ENCODE data around the gene CBX7. TPM values are rescaled to one million over a fixed set of nuclear protein-coding genes. Genes with fewer than 3 reads are reported as not detected.

The CBX7 gene
- total RNA-seq, 120 experiments from 2014 or later = 112 to 229 (median 170) TPM

Other genes starting within 250 kb of the CBX7 start
- 1 to 10 TPM in 27 of 120 experiments, under 1 TPM in 31, not detected in 62; 0.39 to 3.3 (median 0.93) TPM for gene APOBEC3A, start 195.1 kb downstream of the CBX7 start, total RNA-seq
- 1 to 10 TPM in 2 of 120 experiments, under 1 TPM in 23, not detected in 95; 0.34 to 1.5 (median 0.54) TPM for gene APOBEC3B, start 170.3 kb downstream of the CBX7 start, total RNA-seq
- gene APOBEC3C, start 138.4 kb downstream of the CBX7 start, total RNA-seq = 1 to 10 TPM in 117 of 120 experiments, under 1 TPM in 3; 0.43 to 5.9 (median 2.2) TPM
- 1 to 10 TPM in 43 of 120 experiments, under 1 TPM in 63, not detected in 14; 0.22 to 3.1 (median 0.89) TPM for gene APOBEC3D, start 131.6 kb downstream of the CBX7 start, total RNA-seq
- 1 to 10 TPM in 111 of 120 experiments, under 1 TPM in 9; 0.43 to 9.0 (median 2.6) TPM for gene APOBEC3F, start 111.8 kb downstream of the CBX7 start, total RNA-seq
- 1 to 10 TPM in 115 of 120 experiments, under 1 TPM in 5; 0.60 to 7.1 (median 2.7) TPM for gene APOBEC3G, start 75.4 kb downstream of the CBX7 start, total RNA-seq
- gene APOBEC3H, start 55.4 kb downstream of the CBX7 start, total RNA-seq = 1 to 10 TPM in 4 of 120 experiments, under 1 TPM in 4, not detected in 112; 0.40 to 1.4 (median 0.89) TPM
- 10 to 100 TPM in 111 of 120 experiments, 1 to 10 TPM in 9; 5.1 to 28.8 (median 16.2) TPM for gene PDGFB, start 92.3 kb upstream of the CBX7 start, total RNA-seq
- 100 to 1,000 TPM; 562 to 963 (median 699) TPM for gene RPL3, start 166.9 kb upstream of the CBX7 start, total RNA-seq
- gene SYNGR1, start 197.3 kb upstream of the CBX7 start, total RNA-seq = 100 to 1,000 TPM; 108 to 421 (median 288) TPM
- gene TAB1, start 247.1 kb upstream of the CBX7 start, total RNA-seq = 10 to 100 TPM; 25.2 to 75.7 (median 46.7) TPM

Data from dorsolateral prefrontal cortex (tissue), 118 donors.